GM12801 (cell line): Measurements from ENCODE around the gene KCNK7.

Experiments
- CTCF ChIP-seq: IDR thresholded peaks from one replicate; pipeline ENCODE4 v1.5.1; 2011; ENCODE audit warnings: control low read depth; ENCODE audit not compliant: insufficient read length; ENCODE audit errors: extremely low read depth

The KCNK7 gene

GRCh38 chr11:65617990-65618751, 22.6 kb upstream of the KCNK7 start:
- TF ChIP-seq CTCF, result no peak

- TF ChIP-seq CTCF, result no peak
Measured at GRCh38 chr11:65617136-65617850, 21.7 kb upstream of the KCNK7 start.

- TF ChIP-seq CTCF, result no peak
Measured at GRCh38 chr11:65616575-65617001, 21.0 kb upstream of the KCNK7 start.

- no peak for TF ChIP-seq CTCF
Measured at GRCh38 chr11:65615950-65616574, 20.5 kb upstream of the KCNK7 start.

GRCh38 chr11:65615229-65615949, 19.8 kb upstream of the KCNK7 start, which contains the start of gene PCNX3:
PCNX3 (plus strand) TSS chr11:65615776; CDS start chr11:65616312, 536 bp downstream.
- no peak for TF ChIP-seq CTCF

- TF ChIP-seq CTCF, result no peak
Measured at GRCh38 chr11:65613091-65613928, 17.7 kb upstream of the KCNK7 start.
